ENCODE measurements around the gene NOTCH1.
"Not testable (repeated sequence)": the region's sequence is repeated elsewhere in the genome, so short reads cannot be mapped to it uniquely, and the experiment has no call there.

Gene NOTCH1

GRCh38 chr9:136578915-136579649, 33.2 kb upstream of the NOTCH1 start:
- in situ Hi-C loops (cut with MboI; ENCODE audit: low sequenced_read_pairs), result no loop called here

GRCh38 chr9:136578626-136578914, 32.7 kb upstream of the NOTCH1 start:
- in situ Hi-C loops (cut with MboI; ENCODE audit: low sequenced_read_pairs), result no loop called here

- in situ Hi-C loops (cut with MboI; ENCODE audit: low sequenced_read_pairs), result no loop called here
Measured at GRCh38 chr9:136577941-136578625, 32.2 kb upstream of the NOTCH1 start.

- in situ Hi-C loops (cut with MboI; ENCODE audit: low sequenced_read_pairs), result no loop called here
Measured at GRCh38 chr9:136576269-136576626, 30.4 kb upstream of the NOTCH1 start.

GRCh38 chr9:136575626-136576268, 29.9 kb upstream of the NOTCH1 start:
- in situ Hi-C loops (cut with MboI; ENCODE audit: low sequenced_read_pairs), result no loop called here

GRCh38 chr9:136574606-136575005, 28.8 kb upstream of the NOTCH1 start:
- in situ Hi-C loops (cut with MboI; ENCODE audit: low sequenced_read_pairs), result not testable (repeated sequence)

- in situ Hi-C loops (cut with MboI; ENCODE audit: low sequenced_read_pairs), result no loop called here
Measured at GRCh38 chr9:136572828-136573625, 27.2 kb upstream of the NOTCH1 start.

- in situ Hi-C loops (cut with MboI; ENCODE audit: low sequenced_read_pairs), result no loop called here
Measured at GRCh38 chr9:136572003-136572827, 26.4 kb upstream of the NOTCH1 start.

GRCh38 chr9:136571531-136571930, 25.7 kb upstream of the NOTCH1 start:
- in situ Hi-C loops (cut with MboI; ENCODE audit: low sequenced_read_pairs), result no loop called here

- in situ Hi-C loops (cut with MboI; ENCODE audit: low sequenced_read_pairs), result no loop called here
Measured at GRCh38 chr9:136570916-136571315, 25.1 kb upstream of the NOTCH1 start.

- in situ Hi-C loops (cut with MboI; ENCODE audit: low sequenced_read_pairs), result no loop called here
Measured at GRCh38 chr9:136570191-136570845, 24.5 kb upstream of the NOTCH1 start.

- in situ Hi-C loops (cut with MboI; ENCODE audit: low sequenced_read_pairs), result no loop called here
Measured at GRCh38 chr9:136569526-136570148, 23.8 kb upstream of the NOTCH1 start.

GRCh38 chr9:136568288-136569081, 22.6 kb upstream of the NOTCH1 start:
- in situ Hi-C loops (cut with MboI; ENCODE audit: low sequenced_read_pairs), result no loop called here

- in situ Hi-C loops (cut with MboI; ENCODE audit: low sequenced_read_pairs), result no loop called here
Measured at GRCh38 chr9:136567651-136568287, 21.9 kb upstream of the NOTCH1 start.

- in situ Hi-C loops (cut with MboI; ENCODE audit: low sequenced_read_pairs), result no loop called here
Measured at GRCh38 chr9:136566901-136567300, 21.1 kb upstream of the NOTCH1 start.

GRCh38 chr9:136566553-136566895, 20.7 kb upstream of the NOTCH1 start:
- in situ Hi-C loops (cut with MboI; ENCODE audit: low sequenced_read_pairs), result no loop called here

- in situ Hi-C loops (cut with MboI; ENCODE audit: low sequenced_read_pairs), result no loop called here
Measured at GRCh38 chr9:136565715-136566552, 20.1 kb upstream of the NOTCH1 start.

Data from HL-60/S4 treated with retinoic acid at 250 ng/mL for 4 days and 3 days (cell line).